ENCODE measurements around the gene FGF9. TPM values are rescaled to one million over a fixed set of nuclear protein-coding genes. Genes with fewer than 3 reads are reported as not detected.

The FGF9 gene
- total RNA-seq, 4 donors from 2014 or later: not detected

DNA sequence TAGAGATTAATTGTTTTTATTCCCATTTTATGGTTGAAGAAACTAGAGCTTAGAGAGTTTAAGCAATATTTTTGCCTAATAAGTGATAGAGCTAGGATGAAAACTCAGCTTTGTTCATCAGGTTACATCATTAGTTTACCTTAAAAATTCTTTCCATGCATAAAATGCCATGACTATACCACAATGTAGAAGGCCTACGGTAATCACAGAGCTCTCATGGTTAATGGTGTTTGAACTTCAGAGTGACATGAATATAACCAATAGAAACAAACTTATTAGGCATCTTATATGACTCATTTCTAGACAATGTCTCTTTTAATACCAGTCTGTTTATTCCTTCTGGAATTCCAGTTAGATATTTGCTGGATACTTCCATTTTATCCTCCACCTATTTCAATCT, 78.5 kb downstream of the FGF9 start:
- no peaks in the 10 kb centered on the region for H3K9me3 ChIP-seq
- H3K36me3 ChIP-seq: no peaks in the 10 kb centered on the region
- DNase-seq (ENCODE audit: low spot score in 2 of 2): no peak
- TF ChIP-seq POLR2A (IDR thresholded peaks at IDR 0.05): no peak
- no peak for TF ChIP-seq EP300 (IDR thresholded peaks at IDR 0.05)
- TF ChIP-seq, protein P1, sequence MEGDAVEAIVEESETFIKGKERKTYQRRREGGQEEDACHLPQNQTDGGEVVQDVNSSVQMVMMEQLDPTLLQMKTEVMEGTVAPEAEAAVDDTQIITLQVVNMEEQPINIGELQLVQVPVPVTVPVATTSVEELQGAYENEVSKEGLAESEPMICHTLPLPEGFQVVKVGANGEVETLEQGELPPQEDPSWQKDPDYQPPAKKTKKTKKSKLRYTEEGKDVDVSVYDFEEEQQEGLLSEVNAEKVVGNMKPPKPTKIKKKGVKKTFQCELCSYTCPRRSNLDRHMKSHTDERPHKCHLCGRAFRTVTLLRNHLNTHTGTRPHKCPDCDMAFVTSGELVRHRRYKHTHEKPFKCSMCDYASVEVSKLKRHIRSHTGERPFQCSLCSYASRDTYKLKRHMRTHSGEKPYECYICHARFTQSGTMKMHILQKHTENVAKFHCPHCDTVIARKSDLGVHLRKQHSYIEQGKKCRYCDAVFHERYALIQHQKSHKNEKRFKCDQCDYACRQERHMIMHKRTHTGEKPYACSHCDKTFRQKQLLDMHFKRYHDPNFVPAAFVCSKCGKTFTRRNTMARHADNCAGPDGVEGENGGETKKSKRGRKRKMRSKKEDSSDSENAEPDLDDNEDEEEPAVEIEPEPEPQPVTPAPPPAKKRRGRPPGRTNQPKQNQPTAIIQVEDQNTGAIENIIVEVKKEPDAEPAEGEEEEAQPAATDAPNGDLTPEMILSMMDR (IDR thresholded peaks at IDR 0.05): no peak
- no peak for TF ChIP-seq POLR2AphosphoS5 (IDR thresholded peaks at IDR 0.05)
- H3K4me3 ChIP-seq: no peak overlapping the region
- no peaks in the 10 kb centered on the region for H3K27me3 ChIP-seq
- no peak overlapping the region for H3K27ac ChIP-seq
- 82% methylated on average over 1 of the region's 1 CpG for WGBS
- H3K4me1 ChIP-seq: no peaks in the 10 kb centered on the region

DNA sequence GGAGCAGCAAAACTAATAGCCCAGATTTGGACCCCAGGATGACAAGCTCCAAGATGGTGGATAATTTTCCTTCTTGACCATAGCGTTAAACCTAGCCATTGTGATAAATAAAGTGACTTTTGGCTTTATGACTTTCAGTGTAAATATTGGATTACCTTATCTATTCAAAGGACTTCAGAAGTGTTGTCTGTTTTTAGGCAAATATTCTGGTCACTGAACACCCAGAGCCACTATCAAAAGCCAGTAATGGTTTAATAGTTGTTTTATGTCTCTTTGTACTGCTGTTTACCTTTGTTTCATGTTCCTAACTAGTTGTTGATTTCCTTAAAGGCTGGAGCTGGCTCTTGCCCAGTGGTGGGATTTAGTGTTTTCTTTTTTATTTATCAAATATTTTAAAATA, 81.6 kb downstream of the FGF9 start:
- Histone ChIP-seq H3K27me3 (no peaks in the 10 kb centered on the region), H3K27ac (no peak overlapping the region), H3K9me3 (no peaks in the 10 kb centered on the region), H3K36me3 (no peaks in the 10 kb centered on the region), H3K4me3 (no peak overlapping the region), H3K4me1 (no peaks in the 10 kb centered on the region)
- 84% methylated on average over 1 of the region's 1 CpG for WGBS
- DNase-seq (ENCODE audit: low spot score in 2 of 2): no peak
- TF ChIP-seq POLR2A (IDR thresholded peaks at IDR 0.05) (no peak), POLR2AphosphoS5 (IDR thresholded peaks at IDR 0.05) (no peak), EP300 (IDR thresholded peaks at IDR 0.05) (no peak)
- TF ChIP-seq, protein P1 (IDR thresholded peaks at IDR 0.05): no peak

DNA sequence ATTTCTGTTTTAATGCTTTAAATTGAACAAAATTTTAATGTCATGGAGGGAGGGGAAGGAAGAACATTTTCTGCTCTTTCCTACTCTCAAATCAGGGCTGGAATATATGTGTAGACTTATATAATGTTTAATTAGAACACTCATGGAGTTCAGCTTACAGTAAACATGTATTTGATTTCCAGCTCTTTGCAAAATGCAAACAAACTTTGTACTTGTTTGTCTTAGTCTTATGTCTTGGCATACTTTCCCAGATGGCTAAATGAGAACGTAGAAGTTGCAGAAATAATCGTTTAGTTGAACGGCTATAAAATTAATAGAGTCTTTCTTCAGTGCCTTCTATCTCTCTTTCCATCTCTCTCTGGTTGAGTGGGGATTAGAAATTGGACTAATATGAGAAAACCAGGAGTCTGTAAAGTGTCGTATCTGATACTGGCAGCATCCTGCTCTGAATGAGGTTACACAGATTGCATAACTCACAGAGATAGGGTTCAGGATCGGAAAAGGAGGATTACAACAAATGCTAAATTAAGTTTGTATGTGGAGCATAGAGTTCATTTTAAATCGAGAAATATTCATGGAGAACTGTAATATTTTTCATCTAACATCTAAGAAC, 82.3 kb downstream of the FGF9 start:
- TF ChIP-seq EP300 (IDR thresholded peaks at IDR 0.05) (no peak), POLR2AphosphoS5 (IDR thresholded peaks at IDR 0.05) (no peak), POLR2A (IDR thresholded peaks at IDR 0.05) (no peak)
- TF ChIP-seq, protein P1 (IDR thresholded peaks at IDR 0.05): no peak
- no peaks in the 10 kb centered on the region for H3K36me3 ChIP-seq
- H3K4me1 ChIP-seq: no peaks in the 10 kb centered on the region
- DNase-seq (ENCODE audit: low spot score in 2 of 2): no peak
- no peak overlapping the region for H3K27ac ChIP-seq
- no peak overlapping the region for H3K4me3 ChIP-seq
- no peaks in the 10 kb centered on the region for H3K9me3 ChIP-seq
- WGBS: 70% methylated on average over 6 of the region's 6 CpGs
- H3K27me3 ChIP-seq: no peaks in the 10 kb centered on the region

Other genes starting within 250 kb of the FGF9 start
- gene ZDHHC20, start 211.8 kb upstream of the FGF9 start, total RNA-seq: 10 to 100 TPM; 48.2 to 92.9 (median 69.5) TPM
- gene MICU2, start 66.9 kb upstream of the FGF9 start, total RNA-seq: 100 to 1,000 TPM in 2 of 4 donors, 10 to 100 TPM in 2; 83.3 to 130 (median 97.0) TPM

All from suprapubic skin (tissue), 4 donors.